ENCODE results near the gene PRIM2.
"Not testable (repeated sequence)": the region's sequence is repeated elsewhere in the genome, so short reads cannot be mapped to it uniquely, and the experiment has no call there.

The PRIM2 gene

GRCh38 chr6:57671937-57672627, 354.7 kb downstream of the PRIM2 start:
- H3K36me3 ChIP-seq (ENCODE audit: control insufficient read depth, low read depth, low read length), result not testable (repeated sequence)

GRCh38 chr6:57673281-57673680, 355.9 kb downstream of the PRIM2 start:
- H3K36me3 ChIP-seq (ENCODE audit: control insufficient read depth, low read depth, low read length); H3K27ac ChIP-seq (ENCODE audit: low read length): not testable (repeated sequence)

More at GRCh38 chr6:57671937-57672627, 354.7 kb downstream of the PRIM2 start:
- not testable (repeated sequence) for H3K9ac ChIP-seq (ENCODE audit: low read length); H3K27ac ChIP-seq (ENCODE audit: low read length); H3K4me1 ChIP-seq (ENCODE audit: control insufficient read depth, low read depth, low read length); H3K27me3 ChIP-seq (ENCODE audit: control insufficient read depth, insufficient read depth, low read length); H3K9me3 ChIP-seq (ENCODE audit: control insufficient read depth, low read depth, low read length); H3K4me3 ChIP-seq (ENCODE audit: low read length)

GRCh38 chr6:57675386-57675785, 358.0 kb downstream of the PRIM2 start:
- not testable (repeated sequence) for H3K4me1 ChIP-seq (ENCODE audit: control insufficient read depth, low read depth, low read length); H3K9ac ChIP-seq (ENCODE audit: low read length); H3K9me3 ChIP-seq (ENCODE audit: control insufficient read depth, low read depth, low read length); H3K36me3 ChIP-seq (ENCODE audit: control insufficient read depth, low read depth, low read length); H3K27me3 ChIP-seq (ENCODE audit: control insufficient read depth, insufficient read depth, low read length); H3K27ac ChIP-seq (ENCODE audit: low read length); H3K4me3 ChIP-seq (ENCODE audit: low read length)

More at GRCh38 chr6:57673281-57673680, 355.9 kb downstream of the PRIM2 start:
- H3K4me3 ChIP-seq (ENCODE audit: low read length); H3K9ac ChIP-seq (ENCODE audit: low read length); H3K27me3 ChIP-seq (ENCODE audit: control insufficient read depth, insufficient read depth, low read length); H3K4me1 ChIP-seq (ENCODE audit: control insufficient read depth, low read depth, low read length); H3K9me3 ChIP-seq (ENCODE audit: control insufficient read depth, low read depth, low read length): not testable (repeated sequence)

GRCh38 chr6:57696382-57696781, 379.0 kb downstream of the PRIM2 start:
- H3K36me3 ChIP-seq (ENCODE audit: control insufficient read depth, low read depth, low read length); H3K4me1 ChIP-seq (ENCODE audit: control insufficient read depth, low read depth, low read length); H3K27ac ChIP-seq (ENCODE audit: low read length); H3K4me3 ChIP-seq (ENCODE audit: low read length); H3K9ac ChIP-seq (ENCODE audit: low read length); H3K9me3 ChIP-seq (ENCODE audit: control insufficient read depth, low read depth, low read length); H3K27me3 ChIP-seq (ENCODE audit: control insufficient read depth, insufficient read depth, low read length): not testable (repeated sequence)
